K562 (cell line): ENCODE data around the gene BEST4. TPM values are rescaled to one million over a fixed set of nuclear protein-coding genes. Genes with fewer than 3 reads are reported as not detected.

Experiments used
- ATAC-seq: fragments of 200-7000 bp; cut with Tn5 transposase; 3 replicates; pipeline ENCODE4 v1.9.1; 2020; ENCODE audit warnings: moderate library complexity
- BruUV-seq: library from RNA; stranded (reverse); fragments of 400-500 nt; replicated peaks from 2 replicates; lab custom pipeline; 2021; lab: Mats Ljungman, UMichigan
- CTCF ChIA-PET: fragments of 300-600 bp; formaldehyde crosslinking; extraction: SDS; loops from one replicate; lab custom pipeline; 2021; ENCODE audit warnings: low intra/inter-chr PET ratio; lab: Yijun Ruan, JAX
- POLR2A ChIA-PET: fragments of 300-600, 350-650 bp; sonication (Branson Sonifier 250); formaldehyde crosslinking; extraction: SDS; loops from one replicate; lab custom pipeline; 2021; ENCODE audit warnings: antibody characterized with exemption, inconsistent platforms; lab: Yijun Ruan, JAX
- DNase-seq, 4 experiments: peaks; one replicate each; pipeline versions ENCODE4 v3.0.0 to v3.0.0-alpha.2; 2011 to 2018; ENCODE audit warnings: low spot score in 3 of 4, mixed read lengths in 3 of 4; ENCODE audit errors: extremely low read depth in 1 of 4
- FAIRE-seq: peaks from 2 replicates; lab custom pipeline; 2011; peaks lifted over from hg19 to GRCh38; lab: Jason Lieb, UNC
- H2AFZ ChIP-seq: 2 replicates; pipeline ENCODE4 v1.6.0; 2011; ENCODE audit warnings: low read depth, low read length, control low read depth, inconsistent platforms
- H3K27ac ChIP-seq: fragments of 200-600 bp; 3 replicates; pipeline ENCODE4 v1.8.0; 2011; ENCODE audit warnings: low read depth, mild to moderate bottlenecking, control low read depth, inconsistent platforms, low read length, moderate library complexity, mixed read lengths; ENCODE audit errors: extremely low read depth
- H3K27me3 ChIP-seq, 2 experiments: fragments of 300-600 bp in 1 of 2; 2 replicates in 1 of 2; 3 replicates in 1 of 2; pipeline versions ENCODE4 v1.6.0 to v1.8.0; 2011; ENCODE audit warnings: inconsistent platforms in 2 of 2, low read length in 2 of 2, mild to moderate bottlenecking in 1 of 2, mixed read lengths in 1 of 2, moderate library complexity in 1 of 2; ENCODE audit not compliant: control insufficient read depth in 2 of 2, insufficient read depth in 2 of 2
- H3K36me3 ChIP-seq: fragments of 300-600 bp; 3 replicates; pipeline ENCODE4 v1.8.0; 2011; ENCODE audit warnings: mild to moderate bottlenecking, low read length, inconsistent platforms; ENCODE audit not compliant: control insufficient read depth, insufficient read depth
- H3K4me1 ChIP-seq, 2 experiments: fragments of 200-600 bp in 1 of 2; replicated peaks in 1 of 2; 2 replicates in 1 of 2; 3 replicates in 1 of 2; pipeline versions ENCODE4 v1.5.1 to v1.8.0; 2011; ENCODE audit warnings: inconsistent platforms in 2 of 2, low read length in 2 of 2, mild to moderate bottlenecking in 1 of 2, mixed read lengths in 1 of 2, moderate library complexity in 1 of 2; ENCODE audit not compliant: control insufficient read depth in 2 of 2, insufficient read depth in 2 of 2
- H3K4me2 ChIP-seq: 2 replicates; pipeline ENCODE4 v1.6.1; 2011; ENCODE audit warnings: low read length, control low read depth, inconsistent platforms, mixed read lengths; ENCODE audit not compliant: insufficient read depth
- H3K4me3 ChIP-seq: fragments of 200-600 bp; sonication (generic), shearing (Covaris generic); 2 replicates; pipeline ENCODE4 v1.5.1; 2016; ENCODE audit warnings: control low read depth, inconsistent platforms
- H3K79me2 ChIP-seq: fragments of 200-600 bp; 3 replicates; pipeline ENCODE4 v1.8.0; 2011; ENCODE audit warnings: low read length, inconsistent platforms; ENCODE audit not compliant: control insufficient read depth, insufficient read depth
- H3K9ac ChIP-seq, 2 experiments: 2 replicates each; pipeline versions ENCODE4 v1.6.0 to v1.6.1; 2011; ENCODE audit warnings: low read depth in 2 of 2, low read length in 2 of 2, control low read depth in 1 of 2, inconsistent platforms in 1 of 2, mild to moderate bottlenecking in 1 of 2, mixed read lengths in 1 of 2; ENCODE audit not compliant: insufficient read depth in 1 of 2
- H3K9me1 ChIP-seq: one replicate; pipeline ENCODE4 v1.6.0; 2011; ENCODE audit warnings: inconsistent platforms, mild to moderate bottlenecking, low read length, moderate library complexity; ENCODE audit not compliant: control insufficient read depth, insufficient read depth
- H3K9me3 ChIP-seq: replicated peaks from 2 replicates; pipeline ENCODE4 v1.5.1; 2011; ENCODE audit warnings: low read depth, low read length, inconsistent platforms; ENCODE audit not compliant: control insufficient read depth, insufficient read depth
- H4K20me1 ChIP-seq: replicated peaks from 2 replicates; pipeline ENCODE4 v1.6.1; 2011; ENCODE audit warnings: low read length, inconsistent platforms, mixed read lengths; ENCODE audit not compliant: control insufficient read depth, insufficient read depth
- NCOA1 ChIP-seq: fragments of 450-650 bp; IDR thresholded peaks from 2 replicates; pipeline ENCODE4 v1.6.1; 2016; ENCODE audit warnings: low read depth
- NFIC ChIP-seq: fragments of 450-650 bp; IDR thresholded peaks from 2 replicates; pipeline ENCODE4 v1.6.1; 2017; ENCODE audit warnings: mild to moderate bottlenecking, inconsistent platforms
- ZNF740 ChIP-seq, 3 experiments: fragments of 200-800 bp in 1 of 3; sonication (Bioruptor generic) in 1 of 3; sonication (generic) in 1 of 3; formaldehyde crosslinking in 1 of 3; IDR thresholded peaks; 2 replicates each; pipeline versions ENCODE4 v1.6.1 to v1.8.0; 2016 to 2022; ENCODE audit warnings: mild to moderate bottlenecking in 2 of 3, missing compliant biosample characterization in 2 of 3, missing genetic modification characterization in 2 of 3, missing genetic modification reagents in 1 of 3
- WGBS: fragments of 100-300 bp; shearing (Covaris generic); methylation state at CpG from one replicate; pipeline ENCODE4 v1.1.6; 2016; ENCODE audit warnings: low coverage, mixed read lengths; ENCODE audit not compliant: insufficient coverage; ENCODE audit errors: missing lambda C conversion rate; 5-methylcytosine and 5-hydroxymethylcytosine counted together
- in situ Hi-C: fragments of 300-500 bp; cut with MboI; formaldehyde crosslinking; loops from 4 replicates; pipeline ENCODE4 v1.15.0; 2018; ENCODE audit warnings: inconsistent platforms, mixed read lengths
- intact Hi-C: fragments of 100-400 bp; cut with micrococcal nuclease; formaldehyde crosslinking; loops from 2 replicates; pipeline ENCODE4 v1.14.2; 2022
- polyA plus RNA-seq, 8 experiments: library from polyadenylated mRNA; depleted of rRNA in 4 of 8; stranded (reverse) in 5 of 8; unstranded in 3 of 8; fragments of >200 nt; fragmentation: Nextera tagmentation in 2 of 8; fragmentation: Illumina TruSeq in 1 of 8; extraction: Ambion mirVana in 2 of 8; extraction: Trizol in 1 of 8; gene quantifications; 2 replicates each; pipeline versions ENCODE4 v1.2.1 to v1.2.3, GENCODE V29; 2011 to 2014; ENCODE audit warnings: inconsistent platforms in 1 of 8, missing spikeins in 1 of 8
- total RNA-seq, 7 experiments: library from RNA; depleted of rRNA in 6 of 7; stranded (reverse); fragments of >200 nt in 6 of 7; fragmentation: Illumina TruSeq in 2 of 7; extraction: Trizol in 2 of 7; gene quantifications; 2 replicates each; pipeline versions ENCODE4 v1.2.1 to v1.2.3, GENCODE V29; 2011 to 2021; ENCODE audit warnings: low replicate concordance in 1 of 7

The BEST4 gene
- total and polyA plus RNA-seq, 9 of the 15 experiments (the other 6 are each of a cell fraction or from before 2014, with no cell fraction given): 0.07 to 0.11 TPM; not detected in 7

GRCh38 chr1:44810101-44810761 is 22.3 kb upstream of the BEST4 start:
- intact Hi-C loops (no loop called here), in situ Hi-C loops (no loop called here)
- Histone ChIP-seq H3K4me3 (no peak overlapping the region), H3K4me2 (peak overlapping the region; percentile 80), H2AFZ (no peak overlapping the region), H4K20me1 (no peaks in the 10 kb centered on the region), H3K27ac (no peak overlapping the region; the same call in 2 of the 3 replicates), H3K9me3 (no peaks in the 10 kb centered on the region; the same call in 1 of the 2 replicates), H3K9ac (peak overlapping the region in 1 of 2 experiments; percentile 24; a peak in 1 of 4 replicates), H3K4me1 (peaks cover 59 to 72% of the 10 kb centered on the region in 2 experiments), H3K27me3 (no peaks in the 10 kb centered on the region), H3K36me3 (peaks cover 18% of the 10 kb centered on the region; the same call in 2 of the 3 replicates), H3K9me1 (peaks cover 6% of the 10 kb centered on the region), H3K79me2 (peaks cover 13% of the 10 kb centered on the region; the same call in 1 of the 3 replicates)
- WGBS: 77% methylated on average over 12 of the region's 12 CpGs
- TF ChIP-seq NFIC (peak; percentile 36; the same call in 1 of the 2 replicates), NCOA1 (no peak), ZNF740 (CRISPR knock-in tag; IDR thresholded peaks at IDR 0.05) (peak; percentile 54; the same call in 1 of the 2 replicates), ZNF740 (tag; IDR thresholded peaks at IDR 0.05) (no peak)
- ATAC-seq (no peak), DNase-seq (no peak), FAIRE-seq (no peak)
- POLR2A ChIA-PET: interaction anchor here (0.6 to 16.9 kb wide), 10 partner anchors 9 to 202 kb away, joined by 3 to 594 read pairs (median 14); partner anchors contain the start of genes HECTD3, PLK3, RNU5D-1 and RPS8
- CTCF ChIA-PET: no interaction called here
- no TSS peak for BruUV-seq
